A673 (cell line): ENCODE measurements around the gene ESPNL. TPM values are rescaled to one million over a fixed set of nuclear protein-coding genes. Genes with fewer than 3 reads are reported as not detected.

Source experiments
- BruUV-seq: library from RNA; stranded (reverse); fragments of 400-500 nt; replicated peaks from 2 replicates; lab custom pipeline; 2021; lab: Mats Ljungman, UMichigan
- CTCF ChIA-PET: fragments of 300-600 bp; sonication (Branson Sonifier 250); formaldehyde crosslinking; loops from one replicate; lab custom pipeline; 2022; ENCODE audit warnings: antibody characterized with exemption; lab: Charles Lee
- POLR2A ChIA-PET: fragments of 300-600 bp; sonication (Branson Sonifier 250); formaldehyde crosslinking; loops from one replicate; lab custom pipeline; 2022; ENCODE audit warnings: antibody characterized with exemption; ENCODE audit not compliant: low non-redundant PET; lab: Charles Lee
- DNase-seq: peaks from one replicate; pipeline ENCODE4 v3.0.0-alpha.2; 2015; ENCODE audit warnings: low spot score
- H3K27ac ChIP-seq: fragments of 200-600 bp; sonication (generic); 2 replicates; pipeline ENCODE4 v1.5.1; 2016; ENCODE audit warnings: mixed run types, low read depth, mild to moderate bottlenecking, mixed read lengths, antibody characterized with exemption, low read length; ENCODE audit not compliant: poor library complexity, severe bottlenecking
- H3K27me3 ChIP-seq: fragments of 200-600 bp; sonication (generic); replicated peaks from 2 replicates; pipeline ENCODE4 v1.6.1; 2017; ENCODE audit warnings: mixed run types, low read depth, mild to moderate bottlenecking, mixed read lengths, antibody characterized with exemption, low read length; ENCODE audit not compliant: insufficient read depth, poor library complexity
- H3K36me3 ChIP-seq: fragments of 200-600 bp; sonication (generic); 2 replicates; pipeline ENCODE4 v1.6.1; 2016; ENCODE audit warnings: mixed run types, mild to moderate bottlenecking, mixed read lengths, antibody characterized with exemption, low read length; ENCODE audit not compliant: insufficient read depth, poor library complexity, severe bottlenecking
- H3K4me1 ChIP-seq: fragments of 200-600 bp; sonication (generic); 2 replicates; pipeline ENCODE4 v1.6.1; 2017; ENCODE audit warnings: mixed run types, mild to moderate bottlenecking, mixed read lengths, antibody characterized with exemption, low read length; ENCODE audit not compliant: insufficient read depth, poor library complexity, severe bottlenecking
- H3K4me3 ChIP-seq: fragments of 200-600 bp; sonication (generic); 2 replicates; pipeline ENCODE4 v1.5.1; 2016; ENCODE audit warnings: low read depth, mixed run types, mild to moderate bottlenecking, mixed read lengths, low read length; ENCODE audit not compliant: poor library complexity, severe bottlenecking
- H3K9me3 ChIP-seq: fragments of 200-600 bp; sonication (generic); 2 replicates; pipeline ENCODE4 v1.6.1; 2016; ENCODE audit warnings: mixed run types, low read depth, mild to moderate bottlenecking, mixed read lengths, antibody characterized with exemption, low read length; ENCODE audit not compliant: poor library complexity, severe bottlenecking
- EZH2 ChIP-seq: fragments of 200-600 bp; sonication (generic); IDR thresholded peaks from 2 replicates; pipeline ENCODE4 v1.6.1; 2017; ENCODE audit warnings: borderline replicate concordance, low read depth, mild to moderate bottlenecking, mixed read lengths, antibody characterized with exemption, low read length; ENCODE audit not compliant: poor library complexity, severe bottlenecking
- intact Hi-C: fragments of 100-400 bp; cut with micrococcal nuclease; formaldehyde crosslinking; loops from one replicate; pipeline ENCODE4 v1.10.0; 2022; ENCODE audit not compliant: unreplicated experiment
- total RNA-seq: library from RNA; stranded (reverse); gene quantifications from 2 replicates; pipeline ENCODE4 v1.2.3, GENCODE V29; 2021
- TF ChIP-seq, protein P1 (sequence below): fragments of 300-800, 200-600 bp; sonication (generic); conservative IDR thresholded peaks from 2 replicates; pipeline ENCODE4 v1.5.1; 2017; ENCODE audit warnings: low read depth, mild to moderate bottlenecking, antibody characterized with exemption, low read length, moderate library complexity, mixed read lengths

ESPNL gene
- total RNA-seq, 1 experiment from 2014 or later, result 0.30 TPM

- no TSS peak for BruUV-seq
- no peak overlapping the region for H3K27ac ChIP-seq
- no peak overlapping the region for H3K4me3 ChIP-seq
- intact Hi-C loops, result no loop called here
- TF ChIP-seq, protein P1, sequence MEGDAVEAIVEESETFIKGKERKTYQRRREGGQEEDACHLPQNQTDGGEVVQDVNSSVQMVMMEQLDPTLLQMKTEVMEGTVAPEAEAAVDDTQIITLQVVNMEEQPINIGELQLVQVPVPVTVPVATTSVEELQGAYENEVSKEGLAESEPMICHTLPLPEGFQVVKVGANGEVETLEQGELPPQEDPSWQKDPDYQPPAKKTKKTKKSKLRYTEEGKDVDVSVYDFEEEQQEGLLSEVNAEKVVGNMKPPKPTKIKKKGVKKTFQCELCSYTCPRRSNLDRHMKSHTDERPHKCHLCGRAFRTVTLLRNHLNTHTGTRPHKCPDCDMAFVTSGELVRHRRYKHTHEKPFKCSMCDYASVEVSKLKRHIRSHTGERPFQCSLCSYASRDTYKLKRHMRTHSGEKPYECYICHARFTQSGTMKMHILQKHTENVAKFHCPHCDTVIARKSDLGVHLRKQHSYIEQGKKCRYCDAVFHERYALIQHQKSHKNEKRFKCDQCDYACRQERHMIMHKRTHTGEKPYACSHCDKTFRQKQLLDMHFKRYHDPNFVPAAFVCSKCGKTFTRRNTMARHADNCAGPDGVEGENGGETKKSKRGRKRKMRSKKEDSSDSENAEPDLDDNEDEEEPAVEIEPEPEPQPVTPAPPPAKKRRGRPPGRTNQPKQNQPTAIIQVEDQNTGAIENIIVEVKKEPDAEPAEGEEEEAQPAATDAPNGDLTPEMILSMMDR, result peak; percentile 43; the same call in 1 of the 2 replicates
- no peak for TF ChIP-seq EZH2
- H3K27me3 ChIP-seq, result no peaks in the 10 kb centered on the region
- H3K4me1 ChIP-seq, result peaks cover 16% of the 10 kb centered on the region
- ChIA-PET CTCF (no interaction called here), POLR2A (no interaction called here)
- H3K36me3 ChIP-seq, result peaks cover 66% of the 10 kb centered on the region
- no peaks in the 10 kb centered on the region for H3K9me3 ChIP-seq
- DNase-seq, result no peak
Measured at GRCh38 chr2:238173692-238174091, 73.6 kb downstream of the ESPNL start.

GRCh38 chr2:238174291-238174690 is 74.2 kb downstream of the ESPNL start:
- no peak for TF ChIP-seq EZH2
- TF ChIP-seq, protein P1, result no peak
- Histone ChIP-seq H3K4me3 (no peak overlapping the region), H3K4me1 (peaks cover 11% of the 10 kb centered on the region), H3K36me3 (peaks cover 66% of the 10 kb centered on the region), H3K27me3 (no peaks in the 10 kb centered on the region), H3K9me3 (no peaks in the 10 kb centered on the region), H3K27ac (no peak overlapping the region)
- DNase-seq, result no peak
- BruUV-seq, result no TSS peak
- POLR2A ChIA-PET, result no interaction called here
- CTCF ChIA-PET, result no interaction called here
- intact Hi-C loops, result no loop called here

DNA sequence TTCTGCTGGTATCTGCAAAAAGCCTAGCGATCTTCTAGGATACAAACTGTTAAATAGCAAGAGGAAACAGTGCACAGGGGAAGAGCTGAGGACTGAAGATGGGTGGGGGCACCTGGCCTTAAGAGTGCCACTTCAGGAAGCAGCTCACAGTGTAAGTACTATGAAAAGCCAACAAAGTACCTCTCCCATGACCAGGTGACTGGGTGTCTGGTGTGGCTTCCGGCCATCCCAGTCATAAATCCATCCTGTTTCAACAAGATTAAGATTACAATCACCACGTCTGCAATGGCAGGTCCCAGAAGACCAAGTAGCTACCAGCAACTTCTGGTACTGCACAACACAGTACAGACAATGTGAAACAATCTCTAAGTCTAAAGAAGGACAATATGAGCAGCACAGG is 74.6 kb downstream of the ESPNL start:
- no peaks in the 10 kb centered on the region for H3K9me3 ChIP-seq
- no peaks in the 10 kb centered on the region for H3K27me3 ChIP-seq
- POLR2A ChIA-PET, result no interaction called here
- peaks cover 66% of the 10 kb centered on the region for H3K36me3 ChIP-seq
- peaks cover 7% of the 10 kb centered on the region for H3K4me1 ChIP-seq
- BruUV-seq, result no TSS peak
- intact Hi-C loops, result no loop called here
- no peak overlapping the region for H3K27ac ChIP-seq
- no peak for DNase-seq
- CTCF ChIA-PET, result no interaction called here
- TF ChIP-seq, protein P1, result no peak
- TF ChIP-seq EZH2, result no peak
- no peak overlapping the region for H3K4me3 ChIP-seq
